H9 (cell line): ENCODE measurements around the gene DEDD2. TPM values are rescaled to one million over a fixed set of nuclear protein-coding genes. Genes with fewer than 3 reads are reported as not detected.

Source experiments
- DNase-seq: peaks from one replicate; pipeline ENCODE4 v3.0.0-alpha.2; 2017
- H2AFZ ChIP-seq: one replicate; pipeline ENCODE4 v1.6.1; 2013; ENCODE audit warnings: mild to moderate bottlenecking, low read length, control low read depth, moderate library complexity
- H2AK5ac ChIP-seq: 2 replicates; pipeline ENCODE4 v1.6.1; 2013; ENCODE audit warnings: low read length, control low read depth, mixed read lengths; ENCODE audit not compliant: insufficient read length
- H2BK120ac ChIP-seq: one replicate; pipeline ENCODE4 v1.6.1; 2013; ENCODE audit warnings: low read depth, mild to moderate bottlenecking, low read length, control low read depth, inconsistent platforms; ENCODE audit not compliant: poor library complexity, severe bottlenecking
- H2BK12ac ChIP-seq: 2 replicates; pipeline ENCODE4 v1.6.1; 2013; ENCODE audit warnings: low read length, control low read depth, mixed read lengths, low read depth; ENCODE audit not compliant: insufficient read length
- H2BK15ac ChIP-seq: 2 replicates; pipeline ENCODE4 v1.6.1; 2013; ENCODE audit warnings: low read depth, low read length, control low read depth
- H2BK20ac ChIP-seq: one replicate; pipeline ENCODE4 v1.6.1; 2013; ENCODE audit warnings: low read depth, mild to moderate bottlenecking, low read length, control low read depth, inconsistent platforms; ENCODE audit not compliant: poor library complexity, severe bottlenecking
- H2BK5ac ChIP-seq: 2 replicates; pipeline ENCODE4 v1.6.1; 2013; ENCODE audit warnings: low read length, control low read depth, mixed read lengths; ENCODE audit not compliant: insufficient read length
- H3K14ac ChIP-seq: 2 replicates; pipeline ENCODE4 v1.6.1; 2013; ENCODE audit warnings: low read length, control low read depth; ENCODE audit not compliant: insufficient read depth
- H3K18ac ChIP-seq: 2 replicates; pipeline ENCODE4 v1.6.1; 2013; ENCODE audit warnings: low read depth, mild to moderate bottlenecking, mixed read lengths, low read length, control low read depth; ENCODE audit not compliant: insufficient read length
- H3K23ac ChIP-seq: 2 replicates; pipeline ENCODE4 v1.6.1; 2013; ENCODE audit warnings: low read length, control low read depth, mixed read lengths, low read depth; ENCODE audit not compliant: insufficient read length
- H3K23me2 ChIP-seq: 2 replicates; pipeline ENCODE4 v1.6.1; 2013; ENCODE audit warnings: low read depth, mild to moderate bottlenecking, mixed read lengths, low read length, control low read depth; ENCODE audit not compliant: insufficient read length, poor library complexity, severe bottlenecking
- H3K27ac ChIP-seq: 2 replicates; pipeline ENCODE4 v1.5.1; 2013; ENCODE audit warnings: low read length, control low read depth, mixed read lengths, low read depth; ENCODE audit not compliant: insufficient read length
- H3K27me3 ChIP-seq: 2 replicates; pipeline ENCODE4 v1.6.1; 2013; ENCODE audit warnings: low read length, control low read depth, inconsistent platforms; ENCODE audit not compliant: insufficient read depth
- H3K4ac ChIP-seq: 2 replicates; pipeline ENCODE4 v1.6.1; 2013; ENCODE audit warnings: low read depth, mild to moderate bottlenecking, control low read depth, inconsistent platforms, low read length, moderate library complexity
- H3K4me1 ChIP-seq: 2 replicates; pipeline ENCODE4 v1.6.1; 2013; ENCODE audit warnings: low read length, control low read depth, inconsistent platforms; ENCODE audit not compliant: insufficient read depth
- H3K4me2 ChIP-seq: 2 replicates; pipeline ENCODE4 v1.6.1; 2013; ENCODE audit warnings: low read length, control low read depth, mixed read lengths; ENCODE audit not compliant: insufficient read length, insufficient read depth
- H3K56ac ChIP-seq: 2 replicates; pipeline ENCODE4 v1.6.1; 2013; ENCODE audit warnings: low read depth, mild to moderate bottlenecking, mixed read lengths, low read length, control low read depth; ENCODE audit not compliant: insufficient read length
- H3K79me1 ChIP-seq: 2 replicates; pipeline ENCODE4 v1.6.1; 2013; ENCODE audit warnings: low read depth, mild to moderate bottlenecking, moderate library complexity, low read length, control low read depth, inconsistent platforms; ENCODE audit not compliant: insufficient read depth, poor library complexity, severe bottlenecking
- H3K79me2 ChIP-seq: 2 replicates; pipeline ENCODE4 v1.6.1; 2013; ENCODE audit warnings: low read length, control low read depth, inconsistent platforms; ENCODE audit not compliant: insufficient read depth
- H3K9ac ChIP-seq: 2 replicates; pipeline ENCODE4 v1.6.1; 2013; ENCODE audit warnings: low read length, control low read depth, mixed read lengths; ENCODE audit not compliant: insufficient read length; ENCODE audit errors: extremely low read depth
- H3K9me3 ChIP-seq: one replicate; pipeline ENCODE4 v1.6.1; 2013; ENCODE audit warnings: low read depth, low read length, inconsistent platforms; ENCODE audit not compliant: control insufficient read depth
- H3T11ph ChIP-seq: one replicate; pipeline ENCODE4 v1.6.1; 2013; ENCODE audit warnings: mild to moderate bottlenecking, low read length, control low read depth, inconsistent platforms
- H4K20me1 ChIP-seq: one replicate; pipeline ENCODE4 v1.6.1; 2013; ENCODE audit not compliant: control insufficient read depth, insufficient read length, insufficient read depth
- H4K5ac ChIP-seq: 2 replicates; pipeline ENCODE4 v1.6.1; 2013; ENCODE audit warnings: low read depth, mild to moderate bottlenecking, mixed read lengths, low read length, control low read depth; ENCODE audit not compliant: insufficient read length
- H4K8ac ChIP-seq: replicated peaks from 2 replicates; pipeline ENCODE4 v1.6.1; 2013; ENCODE audit warnings: low read length, control low read depth, mixed read lengths, low read depth; ENCODE audit not compliant: insufficient read length
- H4K91ac ChIP-seq: 2 replicates; pipeline ENCODE4 v1.6.1; 2013; ENCODE audit warnings: low read depth, mild to moderate bottlenecking, moderate library complexity, mixed read lengths, low read length, control low read depth; ENCODE audit not compliant: insufficient read length
- H3K27ac Mint-ChIP-seq, 3 experiments: 2 replicates in 2 of 3; 3 replicates in 1 of 3; pipeline ENCODE4 v1.8.0; 2020 to 2021; ENCODE audit warnings: mixed read lengths in 3 of 3, mild to moderate bottlenecking in 1 of 3, moderate library complexity in 1 of 3
- H3K27me3 Mint-ChIP-seq: 2 replicates; pipeline ENCODE4 v1.8.0; 2021; ENCODE audit warnings: low read depth, mild to moderate bottlenecking, moderate library complexity, mixed read lengths
- H3K36me3 Mint-ChIP-seq, 3 experiments: 2 replicates in 2 of 3; 3 replicates in 1 of 3; pipeline ENCODE4 v1.8.0; 2020 to 2021; ENCODE audit warnings: low read depth in 3 of 3, mixed read lengths in 3 of 3; ENCODE audit not compliant: insufficient read depth in 1 of 3
- H3K4me1 Mint-ChIP-seq, 2 experiments: 2 replicates each; pipeline ENCODE4 v1.8.0; 2020; ENCODE audit warnings: mixed read lengths in 2 of 2
- H3K4me3 Mint-ChIP-seq, 2 experiments: 2 replicates in 1 of 2; 3 replicates in 1 of 2; pipeline ENCODE4 v1.8.0; 2020 to 2021; ENCODE audit warnings: mild to moderate bottlenecking in 2 of 2, mixed read lengths in 2 of 2, moderate library complexity in 1 of 2
- H3K9me3 Mint-ChIP-seq, 2 experiments: 2 replicates in 1 of 2; 3 replicates in 1 of 2; pipeline ENCODE4 v1.8.0; 2020; ENCODE audit warnings: mild to moderate bottlenecking in 2 of 2, mixed read lengths in 2 of 2, moderate library complexity in 1 of 2
- CTCF ChIP-seq: fragments of 200-600 bp; sonication (generic); conservative IDR thresholded peaks from 3 replicates; pipeline ENCODE4 v1.8.0; 2021; ENCODE audit warnings: antibody characterized with exemption, mild to moderate bottlenecking
- WGBS: extraction: QIAGEN DNeasy Blood & Tissue Kit; methylation state at CpG from one replicate; pipeline ENCODE4 v1.1.7; 2013; ENCODE audit warnings: missing lambda C conversion rate, low lambda C conversion rate, mixed read lengths; ENCODE audit not compliant: insufficient read length; ENCODE audit errors: extremely low coverage; 5-methylcytosine and 5-hydroxymethylcytosine counted together
- total RNA-seq: library from RNA; stranded (reverse); gene quantifications from 2 replicates; pipeline ENCODE4 v1.2.1, GENCODE V29; 2021

Gene DEDD2
- total RNA-seq, 1 experiment from 2014 or later: 32.3 TPM

- H2BK15ac ChIP-seq: no peak overlapping the region
- H3K9me3 Mint-ChIP-seq: no peaks in the 10 kb centered on the region
- no peaks in the 10 kb centered on the region for H3K9me3 ChIP-seq
- no peak overlapping the region for H2BK5ac ChIP-seq
- peaks cover 0 to 5% of the 10 kb centered on the region in 2 experiments; a peak in 1 of 4 replicates for H3K4me1 Mint-ChIP-seq
- H3K79me2 ChIP-seq: peaks cover 2% of the 10 kb centered on the region; the same call in 1 of the 2 replicates
- no peak overlapping the region for H3K4me2 ChIP-seq
- H3K27ac Mint-ChIP-seq: 0 out of 7 replicates have a peak overlapping the region, but pooled peaks of 1 of the 3 experiments have one; percentile 3
- no peak for DNase-seq
- no peak overlapping the region for H4K5ac ChIP-seq
- H2AK5ac ChIP-seq: no peak overlapping the region
- H2BK120ac ChIP-seq: no peak overlapping the region
- no peak overlapping the region for H2AFZ ChIP-seq
- no peaks in the 10 kb centered on the region for H4K20me1 ChIP-seq
- no CpG with 5 or more reads among the region's 4 CpGs for WGBS
- no peak overlapping the region for H3K23ac ChIP-seq
- no peak overlapping the region for H3K27ac ChIP-seq
- H3K27me3 ChIP-seq: no peaks in the 10 kb centered on the region
- no peak for TF ChIP-seq CTCF
- H4K91ac ChIP-seq: no peak overlapping the region
- H3K23me2 ChIP-seq: no peaks in the 10 kb centered on the region
- H3K14ac ChIP-seq: no peak overlapping the region
- H3K27me3 Mint-ChIP-seq: no peaks in the 10 kb centered on the region
- no peaks in the 10 kb centered on the region for H3K79me1 ChIP-seq
- no peak overlapping the region for H3K56ac ChIP-seq
- H3K36me3 Mint-ChIP-seq: peaks cover 39 to 90% (median 83%) of the 10 kb centered on the region in 3 experiments; a peak in 6 of 7 replicates
- H3K9ac ChIP-seq: no peak overlapping the region
- H3K18ac ChIP-seq: no peak overlapping the region
- H2BK12ac ChIP-seq: no peak overlapping the region
- no peak overlapping the region for H4K8ac ChIP-seq
- H3K4ac ChIP-seq: no peak overlapping the region
- H3T11ph ChIP-seq: no peak overlapping the region
- H3K4me3 Mint-ChIP-seq: peak overlapping the region in 1 of 2 experiments; percentile 4; a peak in 1 of 5 replicates
- H2BK20ac ChIP-seq: no peak overlapping the region
- no peaks in the 10 kb centered on the region for H3K4me1 ChIP-seq
Measured at GRCh38 chr19:42228641-42229040, 11.2 kb upstream of the DEDD2 start.
